Mononuclear cell (primary cell): ENCODE measurements around the gene CYP4V2. TPM values are rescaled to one million over a fixed set of nuclear protein-coding genes. Genes with fewer than 3 reads are reported as not detected.

Experiments used
- H3K27me3 ChIP-seq: 2 replicates; pipeline ENCODE4 v1.6.0; 2011; ENCODE audit warnings: low read length, control low read depth; ENCODE audit not compliant: insufficient read depth
- H3K4me1 ChIP-seq: 2 replicates; pipeline ENCODE4 v1.5.1; 2011; ENCODE audit warnings: mild to moderate bottlenecking, low read length, control low read depth; ENCODE audit not compliant: insufficient read depth
- H3K4me3 ChIP-seq: 2 replicates; pipeline ENCODE4 v1.5.1; 2011; ENCODE audit warnings: mild to moderate bottlenecking, low read length, moderate library complexity
- H3K9me3 ChIP-seq: 2 replicates; pipeline ENCODE4 v1.5.1; 2011; ENCODE audit warnings: low read depth, mild to moderate bottlenecking, control low read depth, low read length
- total RNA-seq: library from RNA; depleted of rRNA; stranded (reverse); fragments of >200 nt; gene quantifications from one replicate; pipeline ENCODE4 v1.2.3, GENCODE V29; 2012

CYP4V2 gene
- total RNA-seq, 1 donor: 17.2 TPM

- Histone ChIP-seq H3K4me3 (no peak overlapping the region), H3K27me3 (no peaks in the 10 kb centered on the region), H3K9me3 (no peaks in the 10 kb centered on the region), H3K4me1 (no peaks in the 10 kb centered on the region)
Observed at GRCh38 chr4:186202490-186203140, 11.2 kb downstream of the CYP4V2 start.

- Histone ChIP-seq H3K27me3 (no peaks in the 10 kb centered on the region), H3K4me3 (no peak overlapping the region), H3K9me3 (no peaks in the 10 kb centered on the region), H3K4me1 (no peaks in the 10 kb centered on the region)
Observed at GRCh38 chr4:186203406-186203805, 12.0 kb downstream of the CYP4V2 start.

DNA sequence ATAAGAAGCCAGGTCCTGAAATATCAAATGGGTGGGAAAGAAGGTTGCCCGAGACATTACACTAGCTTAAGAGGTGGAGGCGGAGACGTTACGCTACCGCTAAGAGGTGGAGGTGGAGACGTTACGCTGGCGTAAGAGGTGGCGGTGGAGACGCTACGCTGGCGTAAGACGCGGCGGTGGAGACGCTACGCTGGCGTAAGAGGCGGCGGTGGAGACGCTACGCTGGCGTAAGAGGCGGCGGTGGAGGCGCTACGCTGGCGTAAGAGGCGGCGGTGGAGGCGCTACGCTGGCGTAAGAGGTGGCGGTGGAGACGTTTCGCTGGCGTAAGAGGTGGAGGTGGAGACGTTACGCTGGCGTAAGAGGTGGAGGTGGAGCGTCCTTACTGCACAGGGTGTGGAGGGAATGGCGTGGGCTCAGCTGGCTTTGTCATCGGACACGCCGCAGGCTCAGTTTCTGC, 12.8 kb downstream of the CYP4V2 start:
- Histone ChIP-seq H3K27me3 (no peaks in the 10 kb centered on the region), H3K4me3 (no peak overlapping the region)

GRCh38 chr4:186204686-186205085, 13.3 kb downstream of the CYP4V2 start:
- no peak overlapping the region for H3K4me3 ChIP-seq
- no peaks in the 10 kb centered on the region for H3K4me1 ChIP-seq
- no peaks in the 10 kb centered on the region for H3K9me3 ChIP-seq
- no peaks in the 10 kb centered on the region for H3K27me3 ChIP-seq

More for the DNA sequence above, 12.8 kb downstream of the CYP4V2 start:
- H3K4me1 ChIP-seq: no peaks in the 10 kb centered on the region
- H3K9me3 ChIP-seq: no peaks in the 10 kb centered on the region

GRCh38 chr4:186205156-186205555, 13.8 kb downstream of the CYP4V2 start:
- no peaks in the 10 kb centered on the region for H3K9me3 ChIP-seq
- no peak overlapping the region for H3K4me3 ChIP-seq
- H3K4me1 ChIP-seq: no peaks in the 10 kb centered on the region
- no peaks in the 10 kb centered on the region for H3K27me3 ChIP-seq

GRCh38 chr4:186216465-186217024, 25.2 kb downstream of the CYP4V2 start:
- H3K9me3 ChIP-seq: no peaks in the 10 kb centered on the region
- no peak overlapping the region for H3K4me3 ChIP-seq
- H3K27me3 ChIP-seq: no peaks in the 10 kb centered on the region
- no peaks in the 10 kb centered on the region for H3K4me1 ChIP-seq

DNA sequence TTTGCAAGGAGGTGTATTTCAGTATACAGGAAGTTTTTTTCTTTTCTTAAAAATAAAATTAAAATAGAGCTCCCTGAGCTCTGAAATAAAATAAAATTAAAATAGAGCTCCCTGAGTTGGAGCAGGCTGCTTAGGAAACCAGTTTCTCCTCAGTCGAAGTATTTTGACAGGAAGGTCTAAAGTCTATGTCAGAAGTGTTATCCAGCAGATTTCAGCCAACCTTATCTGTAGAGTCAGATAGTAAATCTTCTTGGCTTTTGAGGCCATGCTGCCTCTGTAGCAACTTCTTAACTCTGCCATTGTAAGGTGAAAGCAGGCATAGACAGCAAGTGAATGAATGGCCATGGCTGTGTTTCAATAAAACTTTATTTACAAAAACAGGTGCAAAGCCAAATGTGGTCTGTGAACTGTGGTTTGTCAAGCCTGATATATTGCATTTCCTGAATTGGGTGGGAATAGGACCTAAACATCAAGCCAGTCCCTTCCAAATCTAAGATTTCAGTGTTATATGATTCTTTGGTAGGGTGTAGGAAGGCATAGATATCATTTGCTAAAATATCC, 26.4 kb downstream of the CYP4V2 start:
- Histone ChIP-seq H3K4me3 (no peak overlapping the region), H3K4me1 (no peaks in the 10 kb centered on the region), H3K27me3 (no peaks in the 10 kb centered on the region), H3K9me3 (no peaks in the 10 kb centered on the region)

DNA sequence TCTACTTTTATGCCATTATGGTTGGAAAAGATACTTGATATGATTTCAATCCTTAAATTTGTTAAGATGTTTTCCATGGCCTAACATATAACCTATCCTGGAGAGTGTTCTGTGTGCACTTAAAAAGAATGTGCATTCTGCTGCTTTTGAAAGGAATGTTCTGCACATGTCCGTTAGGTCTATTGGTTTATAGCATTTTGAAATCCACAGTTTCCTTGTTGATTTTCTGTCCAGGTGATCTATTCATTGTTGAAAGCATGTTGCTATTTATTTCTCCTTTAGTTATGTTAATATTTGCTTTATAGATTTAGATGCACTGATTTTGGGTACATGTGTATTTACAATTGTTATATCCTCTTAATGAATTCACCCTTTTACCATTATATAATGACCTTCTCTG, 30.3 kb downstream of the CYP4V2 start:
- no peak overlapping the region for H3K4me3 ChIP-seq

DNA sequence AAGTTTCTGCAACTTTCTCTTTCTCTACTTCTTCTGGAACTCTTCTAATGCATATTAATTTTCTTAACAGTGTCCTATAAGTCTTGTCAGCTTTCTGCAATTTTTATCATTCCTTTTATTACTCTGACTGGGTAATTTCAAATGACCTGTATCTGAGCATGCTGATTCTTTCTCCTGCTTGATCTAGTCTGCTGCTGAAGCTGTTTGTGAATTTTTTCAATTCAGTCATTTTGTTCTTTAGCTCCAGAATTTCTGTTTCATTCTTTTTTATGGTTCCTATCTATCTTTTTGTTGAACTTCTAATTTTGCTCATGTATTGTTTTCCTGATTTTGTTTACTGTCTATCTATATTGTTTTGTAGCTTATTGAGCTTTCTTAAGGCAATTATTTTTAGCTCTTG, 34.5 kb downstream of the CYP4V2 start:
- Histone ChIP-seq H3K9me3 (no peaks in the 10 kb centered on the region), H3K4me1 (no peaks in the 10 kb centered on the region), H3K4me3 (no peak overlapping the region), H3K27me3 (no peaks in the 10 kb centered on the region)

More for the DNA sequence above, 30.3 kb downstream of the CYP4V2 start:
- H3K4me1 ChIP-seq: no peaks in the 10 kb centered on the region
- H3K27me3 ChIP-seq: no peaks in the 10 kb centered on the region
- H3K9me3 ChIP-seq: no peaks in the 10 kb centered on the region

DNA sequence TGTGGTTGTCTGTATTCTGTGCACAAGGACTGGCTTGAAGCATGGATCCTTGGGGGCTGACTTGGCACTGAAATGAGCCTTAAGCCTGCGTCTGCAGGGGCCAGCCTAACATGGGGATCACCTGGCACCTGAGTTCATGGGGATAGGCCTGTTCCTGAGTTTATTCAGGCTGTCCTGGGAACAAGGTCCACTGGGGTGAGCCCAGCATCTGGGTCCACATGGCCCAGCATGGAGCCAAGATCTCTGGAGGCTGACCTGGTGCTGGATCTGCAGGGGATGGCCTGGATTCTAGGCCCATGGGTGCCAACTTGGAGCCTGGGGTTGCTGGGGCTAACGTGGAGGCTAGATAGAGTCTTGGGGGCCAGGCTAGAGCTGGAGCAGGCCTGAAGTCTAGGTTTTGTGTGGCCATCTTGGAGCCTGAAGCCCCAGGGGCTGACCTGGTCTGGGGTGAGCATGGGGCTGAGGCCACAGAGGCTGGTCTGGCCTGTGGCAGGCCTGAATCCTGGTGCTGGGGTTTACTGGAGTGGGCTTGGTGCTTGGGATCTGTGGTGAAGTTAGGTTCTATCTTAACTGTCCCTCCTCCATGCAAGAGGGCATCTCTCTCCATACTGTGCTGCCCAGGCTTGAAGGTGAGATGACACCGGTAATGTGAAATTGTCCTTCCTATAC, 35.3 kb downstream of the CYP4V2 start:
- no peaks in the 10 kb centered on the region for H3K4me1 ChIP-seq

DNA sequence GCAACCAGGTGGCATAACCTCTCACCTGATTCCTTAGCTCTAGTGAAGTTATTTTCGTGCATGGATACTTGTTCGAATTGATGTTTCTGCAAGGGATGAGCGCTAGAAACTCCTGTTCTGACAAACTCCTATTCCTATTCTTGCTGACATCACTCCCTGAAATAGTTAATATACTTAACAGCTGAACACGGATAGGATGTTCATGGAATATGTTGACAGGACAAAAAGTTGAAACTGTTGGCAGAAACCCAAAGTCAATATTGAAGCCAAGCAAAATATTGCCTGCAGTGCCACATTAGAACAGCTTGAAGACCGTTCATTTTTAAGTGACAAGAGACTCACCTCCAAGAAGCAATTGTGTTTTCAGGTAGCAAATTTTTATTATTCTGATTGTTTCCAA, 35.9 kb downstream of the CYP4V2 start, which contains the start of gene KLKB1:
TSS of gene KLKB1 (plus strand) at position 287 of the 400 bp plus-strand sequence. CDS start 689 bp downstream, outside the sequence.
- H3K9me3 ChIP-seq: no peaks in the 10 kb centered on the region
- H3K4me1 ChIP-seq: no peaks in the 10 kb centered on the region
- H3K4me3 ChIP-seq: no peak within 1 kb of the TSS
- no peaks in the 10 kb centered on the region for H3K27me3 ChIP-seq

More for the DNA sequence above, 35.3 kb downstream of the CYP4V2 start:
- Histone ChIP-seq H3K4me3 (no peak overlapping the region), H3K9me3 (no peaks in the 10 kb centered on the region), H3K27me3 (no peaks in the 10 kb centered on the region)

DNA sequence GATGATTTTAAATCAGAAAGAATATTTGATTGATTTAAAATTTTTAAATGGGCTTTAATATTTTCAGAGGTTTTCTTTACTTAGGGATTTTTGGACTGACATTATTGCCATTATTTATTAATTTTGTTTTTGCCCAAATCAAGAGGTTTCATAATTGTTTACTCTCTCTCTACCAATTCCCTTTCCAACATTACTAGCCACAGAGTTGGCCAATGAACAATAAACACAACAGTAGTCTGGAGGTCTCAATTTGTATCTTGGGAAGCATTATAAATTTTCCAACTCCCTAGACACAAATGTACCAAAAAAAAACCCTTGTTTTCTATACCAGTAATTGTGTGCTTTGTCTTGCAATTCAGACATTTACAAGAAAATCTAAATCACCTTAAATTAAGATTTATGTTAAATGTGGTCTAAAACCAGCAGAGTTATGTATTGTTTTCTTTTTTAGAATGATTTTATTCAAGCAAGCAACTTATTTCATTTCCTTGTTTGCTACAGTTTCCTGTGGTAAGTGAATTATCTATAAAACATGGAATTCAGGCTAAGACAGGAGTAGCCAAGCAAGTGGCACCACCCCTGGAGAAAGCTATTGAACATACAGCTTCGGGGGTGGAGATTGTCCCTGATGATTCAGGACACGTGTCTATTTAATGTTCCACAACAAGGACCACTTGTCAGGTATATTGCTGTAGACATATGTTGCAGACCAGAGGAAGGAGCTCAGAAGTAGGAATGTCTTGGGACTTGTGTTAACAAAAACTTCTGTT, 36.6 kb downstream of the CYP4V2 start:
- Histone ChIP-seq H3K4me1 (no peaks in the 10 kb centered on the region), H3K4me3 (no peak overlapping the region), H3K27me3 (no peaks in the 10 kb centered on the region), H3K9me3 (no peaks in the 10 kb centered on the region)

GRCh38 chr4:186228514-186228894, 37.1 kb downstream of the CYP4V2 start:
- H3K27me3 ChIP-seq: no peaks in the 10 kb centered on the region
- no peak overlapping the region for H3K4me3 ChIP-seq
- H3K9me3 ChIP-seq: no peaks in the 10 kb centered on the region
- no peaks in the 10 kb centered on the region for H3K4me1 ChIP-seq

DNA sequence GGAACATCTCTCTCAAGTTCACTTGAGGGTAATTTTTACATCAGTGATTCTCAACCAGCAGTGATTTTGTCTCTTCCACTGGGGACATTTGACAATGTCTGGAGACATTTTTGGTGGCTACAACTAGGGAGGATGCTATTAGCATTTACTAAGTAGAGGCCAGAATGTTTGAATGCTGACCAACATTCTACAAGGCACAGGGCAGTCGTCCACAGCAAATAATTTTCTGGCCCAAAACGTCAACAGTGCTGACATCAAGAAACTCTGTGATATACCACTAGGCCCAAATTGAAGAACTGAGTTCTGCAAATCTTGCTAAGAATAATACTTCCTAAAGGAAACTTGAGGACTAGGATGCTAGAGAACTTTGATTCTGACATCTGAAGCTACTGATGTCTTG, 43.0 kb downstream of the CYP4V2 start:
- Histone ChIP-seq H3K27me3 (no peaks in the 10 kb centered on the region), H3K4me3 (no peak overlapping the region), H3K9me3 (no peaks in the 10 kb centered on the region), H3K4me1 (no peaks in the 10 kb centered on the region)

DNA sequence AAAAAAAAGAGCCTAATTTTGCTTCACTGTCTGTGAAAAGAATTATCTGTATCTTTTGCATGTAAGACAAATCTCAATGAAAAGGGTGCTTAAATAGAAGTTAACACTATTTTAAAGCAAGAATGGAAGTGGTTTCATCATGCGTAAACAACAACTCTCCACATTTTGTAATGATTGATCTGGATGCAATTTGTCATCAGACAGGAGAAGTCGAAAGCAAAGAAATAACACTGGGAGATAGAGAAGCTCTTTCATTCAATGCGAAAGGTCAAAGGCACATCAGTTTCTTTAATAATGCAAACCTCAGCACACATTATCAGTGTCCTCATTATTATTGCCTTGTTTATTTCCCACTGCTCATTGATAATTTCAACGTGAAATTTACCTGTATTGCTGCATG, 44.8 kb downstream of the CYP4V2 start:
- no peaks in the 10 kb centered on the region for H3K27me3 ChIP-seq
- no peaks in the 10 kb centered on the region for H3K4me1 ChIP-seq
- no peak overlapping the region for H3K4me3 ChIP-seq
- H3K9me3 ChIP-seq: no peaks in the 10 kb centered on the region
